Activated CD4-positive, CD25-positive, alpha-beta regulatory T cell (primary cell): ENCODE results near the gene SPATA9.
"Not testable (repeated sequence)": the region's sequence is repeated elsewhere in the genome, so short reads cannot be mapped to it uniquely, and the experiment has no call there.

Experiments used
- DNase-seq, 4 experiments: peaks; one replicate each; lab custom pipeline; 2025; lab: John Stamatoyannopoulos, UW

The SPATA9 gene

DNA sequence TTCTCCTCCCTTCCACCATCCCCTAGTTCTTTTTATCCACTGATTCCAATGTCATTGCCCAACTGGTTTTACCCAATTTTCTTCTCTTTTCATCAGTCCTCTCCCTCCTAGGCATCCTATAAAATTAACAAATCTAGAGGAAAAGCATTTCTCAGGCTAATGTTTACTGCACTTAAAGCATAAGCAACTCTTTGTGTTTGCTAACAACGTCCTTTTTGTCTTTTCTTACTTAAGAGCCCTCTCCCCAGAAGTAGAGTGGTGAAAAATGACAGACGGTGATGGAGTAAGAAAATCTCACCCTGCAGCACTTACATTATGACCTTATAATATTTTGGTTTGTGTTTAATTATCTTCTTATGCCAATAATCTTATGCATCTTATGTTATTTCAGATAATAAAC, 1.6 kb upstream of the SPATA9 start:
- no peak for DNase-seq

DNA sequence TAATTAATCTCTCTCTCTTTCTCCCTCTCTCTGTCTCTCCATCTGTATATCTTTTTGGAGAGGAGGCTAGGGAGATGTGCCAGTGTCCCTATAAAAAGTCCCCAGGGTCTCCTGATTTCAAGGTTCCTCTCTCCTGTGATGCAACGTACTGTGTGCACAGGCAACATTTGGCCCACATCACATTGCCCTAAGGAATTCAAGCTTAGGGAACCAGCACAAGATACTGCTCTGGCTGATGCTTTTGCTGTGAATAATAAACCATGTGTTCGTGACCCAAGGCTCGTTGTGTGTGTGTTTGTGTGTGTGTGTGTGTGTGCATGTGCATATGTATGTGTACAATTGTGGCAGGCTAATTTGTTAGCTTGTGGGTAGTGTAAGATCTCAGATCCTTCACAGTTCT, 9.7 kb downstream of the SPATA9 start:
- no peak for DNase-seq

DNA sequence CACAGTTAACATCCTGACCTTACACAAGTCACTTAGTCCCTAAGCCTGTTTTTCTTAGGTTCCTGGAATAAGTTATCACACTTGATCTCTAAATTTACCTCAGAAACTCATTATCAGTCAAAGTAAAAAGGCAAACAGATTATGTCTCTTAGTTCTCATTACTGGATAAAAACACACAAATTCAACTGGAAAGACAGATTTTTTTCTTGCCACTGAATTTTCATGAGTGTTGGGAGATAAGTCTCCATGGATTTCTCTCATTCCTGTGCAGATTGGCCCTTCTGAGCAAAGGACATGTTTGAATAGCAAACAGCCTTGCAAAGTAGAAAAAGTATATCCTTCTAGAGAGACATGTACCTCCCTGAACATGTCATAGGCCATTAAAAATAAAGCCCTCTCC, 10.2 kb downstream of the SPATA9 start:
- DNase-seq = no peak

DNA sequence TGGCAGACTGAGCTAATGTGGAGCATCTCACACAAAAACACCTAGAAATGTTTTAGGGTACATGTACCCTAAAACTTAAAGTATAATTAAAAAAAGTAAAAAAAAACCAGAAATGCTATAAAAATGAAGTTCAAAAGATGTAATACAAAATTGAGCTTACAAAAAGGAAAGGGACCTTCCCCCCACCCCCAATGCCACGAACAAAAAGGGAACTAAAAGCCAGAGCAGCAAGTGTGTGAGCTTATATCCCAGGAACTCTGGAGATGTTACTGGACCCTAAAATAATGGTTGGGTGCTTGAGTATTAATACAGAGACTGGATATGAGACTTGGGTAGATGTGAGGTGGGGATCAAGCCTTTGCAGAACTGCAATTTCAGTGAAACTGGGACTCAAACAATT, 11.0 kb downstream of the SPATA9 start:
- no peak for DNase-seq

DNA sequence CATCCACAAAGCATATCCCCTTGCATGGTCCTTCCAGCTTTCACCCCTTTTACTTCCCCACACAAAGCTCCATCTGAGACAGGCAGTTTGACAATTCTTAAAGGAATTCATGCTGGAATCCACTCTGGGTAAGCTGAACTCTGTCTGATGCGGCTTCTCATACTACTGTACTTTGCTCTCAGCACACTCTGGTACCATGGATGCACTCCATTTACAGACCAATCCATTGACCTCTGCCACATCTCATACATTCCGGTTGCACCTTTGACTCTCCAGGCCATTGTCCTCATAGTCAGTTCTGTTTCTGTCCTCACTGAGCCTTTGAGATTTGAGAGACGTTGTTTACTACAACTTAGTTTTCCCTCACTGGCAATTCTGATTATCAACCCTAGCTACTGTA, 12.2 kb downstream of the SPATA9 start:
- no peak for DNase-seq

DNA sequence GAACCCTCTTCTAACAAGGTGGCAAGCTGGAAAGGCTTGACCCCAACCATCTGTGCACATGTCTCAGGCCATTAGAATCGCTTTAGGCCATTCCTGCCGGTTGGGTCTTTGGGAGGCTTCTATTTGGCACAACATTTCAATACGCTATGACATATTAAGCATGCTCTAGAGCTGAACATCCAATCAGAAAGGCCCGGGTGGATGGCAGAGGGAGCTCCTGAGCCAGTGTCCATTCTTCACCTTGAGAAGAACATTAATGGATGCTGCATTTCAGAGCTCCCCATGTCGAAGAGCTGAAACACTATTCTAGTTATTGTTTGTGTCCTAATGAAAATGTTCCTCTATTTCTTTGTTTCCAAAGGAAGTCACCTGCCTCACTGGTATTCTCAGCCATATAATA, 12.8 kb downstream of the SPATA9 start:
- no peak for DNase-seq

DNA sequence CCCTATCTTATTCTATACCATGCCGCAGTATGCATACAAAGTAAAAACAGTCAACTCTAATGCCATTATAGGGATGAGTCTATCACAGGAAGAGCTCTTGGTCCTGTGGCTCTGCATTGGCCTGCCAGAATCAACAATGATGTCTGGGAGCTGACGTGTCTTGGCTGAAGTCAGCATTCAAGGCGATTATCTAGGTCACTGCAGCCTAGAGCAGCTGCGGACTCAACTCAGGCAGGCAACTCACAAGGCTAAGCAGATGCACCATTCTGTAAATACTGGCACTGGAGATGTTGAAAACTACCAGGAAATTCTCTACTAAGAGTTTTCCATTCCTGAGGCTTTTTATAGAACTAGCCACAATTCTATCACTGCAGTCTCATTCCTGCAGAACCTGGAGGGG, 13.3 kb downstream of the SPATA9 start:
- DNase-seq = no peak

DNA sequence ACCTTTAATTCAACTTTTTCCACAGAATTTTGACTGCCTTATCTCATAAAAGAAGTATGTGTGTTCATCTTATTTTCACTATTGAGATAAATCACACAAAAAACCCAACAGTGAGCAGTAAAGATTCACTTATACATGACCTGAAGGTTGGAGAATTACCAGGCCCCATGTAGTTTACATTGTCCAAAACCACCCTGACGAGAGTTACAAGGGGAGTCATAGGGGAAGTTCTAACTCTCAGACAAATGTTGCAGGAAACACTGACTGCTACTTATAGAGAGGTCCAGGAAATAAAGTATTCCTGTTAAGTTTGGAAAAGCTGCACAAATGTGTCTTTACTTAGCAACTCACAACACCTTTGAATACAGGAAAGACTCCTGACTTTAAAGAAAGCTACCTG, 14.1 kb downstream of the SPATA9 start:
- DNase-seq = no peak

DNA sequence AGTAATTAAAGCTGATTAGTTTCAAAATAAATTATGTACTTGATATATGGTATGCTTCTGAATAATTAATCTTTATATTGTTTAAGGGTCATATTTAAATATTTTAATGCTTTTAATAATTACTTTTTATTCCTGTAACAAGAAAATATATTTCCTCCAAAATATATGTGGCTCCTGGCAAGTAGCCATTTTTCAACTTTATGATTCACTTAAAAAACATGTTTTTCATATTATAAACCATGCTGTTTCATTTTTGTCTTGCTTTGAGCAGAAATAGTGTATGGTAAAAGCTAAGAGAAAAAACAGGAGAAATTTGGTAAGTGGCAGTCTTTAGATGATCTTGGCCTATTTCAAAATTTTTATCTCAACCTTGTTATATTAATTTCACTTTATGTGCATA, 14.6 kb downstream of the SPATA9 start:
- no peak for DNase-seq

DNA sequence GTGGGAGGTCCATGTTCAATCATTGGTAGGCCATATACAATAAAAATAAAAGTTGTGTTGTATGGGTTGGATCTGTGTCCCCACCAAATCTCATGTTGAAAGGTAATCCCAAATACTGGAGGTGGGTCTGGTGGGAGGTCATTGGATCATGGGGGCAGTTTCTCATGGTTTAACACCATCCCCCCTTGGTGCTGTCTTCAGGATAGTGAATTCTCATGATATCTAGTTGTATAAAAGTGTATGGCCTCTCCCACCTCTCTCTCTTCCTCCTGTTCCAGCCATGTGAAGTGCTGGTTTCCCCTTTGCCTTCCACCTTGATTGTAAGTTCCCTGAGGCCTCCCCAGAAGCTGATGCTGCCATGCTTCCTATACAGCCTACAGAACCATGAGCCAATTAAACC, 15.1 kb downstream of the SPATA9 start:
- no peak for DNase-seq

DNA sequence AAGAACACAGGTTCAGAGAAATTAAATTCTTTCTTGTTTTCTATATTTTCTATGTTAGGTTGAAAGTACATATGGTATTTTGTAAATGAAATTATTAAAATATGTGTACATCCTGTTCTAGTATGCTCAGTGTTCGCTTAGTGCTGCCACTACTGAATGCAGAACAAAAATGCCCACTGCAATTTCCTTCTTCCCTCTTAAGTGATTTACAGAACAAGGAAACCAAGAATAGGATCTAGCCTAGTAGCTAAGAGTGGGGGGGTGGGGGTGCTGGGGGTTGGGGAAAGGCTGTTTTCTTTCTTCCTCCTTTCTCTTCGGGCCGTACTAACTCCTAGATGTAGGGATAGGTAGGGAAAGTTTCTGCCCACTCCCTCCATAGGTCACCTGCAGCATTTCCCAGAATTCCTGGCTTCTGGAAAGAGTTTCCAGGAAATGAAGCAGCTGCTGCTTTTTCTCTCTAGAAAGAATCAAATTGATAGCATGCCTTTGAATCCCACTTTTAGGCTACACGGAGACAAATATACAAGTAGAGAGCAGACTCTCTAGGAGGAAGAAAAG, 15.7 kb downstream of the SPATA9 start:
- DNase-seq = no peak

DNA sequence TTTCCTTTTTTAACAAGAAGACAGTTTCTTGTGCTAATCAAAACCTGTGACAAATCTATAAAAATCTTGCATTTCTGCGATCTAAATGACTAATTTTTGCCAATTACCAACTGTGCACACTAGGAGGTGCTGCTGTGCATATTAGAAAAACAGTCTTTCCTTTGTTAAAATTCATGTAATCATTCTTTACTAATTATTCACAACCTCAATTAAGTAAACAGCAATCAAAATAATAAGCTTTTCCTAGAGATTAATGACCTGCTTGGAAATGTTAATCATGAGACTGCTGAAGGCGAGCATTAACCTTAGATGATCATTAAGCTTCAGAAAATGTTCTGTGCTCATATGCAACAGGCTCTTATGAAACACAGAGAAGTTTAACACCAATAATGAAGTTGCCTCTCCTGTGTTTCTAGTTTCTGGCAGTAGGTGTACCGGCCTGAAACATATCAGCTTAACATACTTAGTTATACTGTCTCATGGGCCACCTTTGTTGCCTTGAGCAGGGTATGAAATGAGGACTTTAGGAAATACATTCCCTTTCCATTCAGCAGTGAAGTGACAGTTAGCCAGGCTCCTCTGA, 18.5 kb downstream of the SPATA9 start:
- no peak for DNase-seq

DNA sequence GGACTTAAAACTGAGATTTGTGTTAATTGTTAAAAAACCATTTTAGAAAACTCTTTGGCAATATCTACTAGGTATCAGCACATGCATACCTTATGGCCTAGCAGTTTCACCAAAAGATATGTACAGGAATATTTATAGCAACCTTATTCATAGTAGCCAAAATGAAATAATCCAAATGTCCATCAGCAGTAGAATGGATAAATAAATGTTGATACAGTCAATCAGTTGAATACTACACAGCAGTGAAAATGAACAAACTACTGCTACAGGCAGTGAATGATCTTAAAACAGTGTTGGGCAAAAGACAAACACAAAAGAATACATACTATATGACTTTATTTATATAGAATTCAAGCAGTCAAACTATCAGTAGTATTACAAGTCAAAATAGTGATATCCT, 19.8 kb downstream of the SPATA9 start:
- no peak for DNase-seq

DNA sequence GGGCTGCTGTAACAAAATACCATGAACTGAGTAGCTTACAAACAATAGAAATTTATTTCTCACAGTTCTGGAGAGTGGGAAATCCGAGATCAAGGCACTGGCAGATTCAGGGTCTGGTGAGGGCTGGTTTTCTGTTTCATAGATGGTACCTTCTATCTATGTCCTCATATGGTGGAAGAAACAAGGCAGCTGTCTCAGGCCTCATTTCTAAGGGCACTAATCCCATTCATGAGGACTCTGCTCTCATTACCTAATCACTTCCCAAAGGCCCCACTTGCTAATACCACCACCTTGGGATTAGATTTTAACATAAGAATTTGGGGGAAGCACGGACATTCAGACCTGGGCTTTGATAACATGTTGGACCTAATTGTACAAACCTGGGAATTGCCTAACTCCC, 22.7 kb downstream of the SPATA9 start:
- no peak for DNase-seq

DNA sequence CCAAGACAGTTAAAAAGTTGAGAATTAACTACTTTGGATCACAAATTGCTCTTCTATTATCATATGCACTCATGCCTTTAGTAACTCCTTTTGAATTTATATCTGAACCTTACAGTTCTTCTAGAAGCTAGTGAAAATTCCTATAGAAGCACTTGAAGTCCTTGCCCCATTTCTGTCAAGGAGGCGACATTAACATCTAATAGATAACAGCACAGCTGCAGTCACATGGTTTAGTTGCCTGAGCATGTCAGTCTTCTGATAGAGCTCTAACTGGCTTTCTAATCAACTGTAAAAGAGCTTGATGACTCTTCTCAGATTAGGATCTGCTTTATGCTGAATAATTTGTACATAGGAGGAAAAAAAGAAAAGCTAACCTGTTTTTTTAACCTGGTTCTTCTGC, 27.2 kb downstream of the SPATA9 start:
- DNase-seq = no peak

DNA sequence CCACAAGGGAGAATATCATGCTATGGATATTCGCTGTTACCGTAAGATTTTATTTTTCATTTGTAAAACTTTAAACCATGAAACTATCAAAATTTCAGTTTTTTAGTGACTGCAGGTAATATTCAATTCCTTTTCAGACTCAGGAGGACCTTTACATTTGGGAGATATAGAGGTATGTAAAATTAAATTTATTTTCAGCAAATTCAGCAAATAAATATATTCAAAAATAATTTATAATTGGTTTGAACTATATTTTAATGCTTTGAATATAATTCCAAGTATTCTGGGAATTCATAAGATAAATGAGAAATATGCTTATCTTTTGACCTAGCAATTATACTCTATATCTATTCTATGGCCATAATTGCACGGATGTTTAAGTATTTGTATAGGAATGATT, 28.6 kb downstream of the SPATA9 start:
- no peak for DNase-seq

DNA sequence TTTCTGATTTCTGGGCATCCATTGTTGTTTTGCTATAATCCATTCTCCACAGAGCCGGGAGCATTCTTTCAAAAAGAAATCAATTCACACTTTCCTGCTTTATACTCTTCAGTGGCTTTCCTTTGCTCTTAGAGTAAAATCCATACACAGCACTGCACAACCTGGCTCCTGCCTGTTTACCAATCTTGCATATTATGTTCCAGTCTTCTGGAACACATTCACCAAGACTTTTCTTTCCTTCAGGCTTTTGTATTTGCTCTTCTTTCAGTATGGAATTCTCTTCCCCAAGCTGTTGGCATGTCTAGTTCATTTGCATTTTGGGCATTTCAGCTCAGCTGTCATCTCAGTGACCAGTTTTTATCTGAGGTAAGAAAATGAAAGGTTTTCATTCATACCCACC, 29.9 kb downstream of the SPATA9 start:
- DNase-seq = no peak

DNA sequence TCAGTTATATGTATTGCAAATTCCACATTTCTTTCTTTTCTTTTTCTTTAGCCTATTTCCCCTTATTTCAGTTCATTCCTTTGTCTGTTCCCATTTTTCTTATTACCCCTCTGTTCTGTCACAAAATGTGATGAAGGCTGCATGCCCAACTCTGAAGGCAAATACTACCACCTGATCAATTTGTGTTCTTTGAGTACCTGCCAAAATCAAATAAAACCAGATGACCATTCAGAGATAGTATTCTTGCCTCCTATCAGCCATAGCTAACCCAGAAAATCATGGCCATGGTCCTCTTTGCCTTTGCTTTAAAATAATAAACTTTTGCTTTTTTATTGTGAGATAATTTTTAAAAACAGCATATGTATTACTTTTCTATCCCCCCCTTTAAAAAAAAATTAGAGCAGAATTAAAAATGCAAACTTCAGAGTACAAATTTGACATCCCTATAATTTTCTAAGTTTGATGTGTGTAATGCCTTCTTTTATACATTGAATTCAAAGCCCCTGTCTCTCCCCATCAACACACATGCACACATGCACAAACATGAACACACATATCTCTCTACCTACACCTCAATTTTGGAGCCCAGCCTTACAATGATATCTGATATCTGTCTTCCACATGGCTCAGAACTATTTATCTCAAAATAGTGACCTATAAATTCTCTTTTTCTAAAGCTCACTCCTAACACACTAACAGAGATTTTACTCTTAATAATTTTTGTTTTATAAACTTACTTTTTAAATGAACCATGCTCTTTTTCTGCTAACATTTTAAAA, 32.8 kb downstream of the SPATA9 start:
- no peak for DNase-seq

DNA sequence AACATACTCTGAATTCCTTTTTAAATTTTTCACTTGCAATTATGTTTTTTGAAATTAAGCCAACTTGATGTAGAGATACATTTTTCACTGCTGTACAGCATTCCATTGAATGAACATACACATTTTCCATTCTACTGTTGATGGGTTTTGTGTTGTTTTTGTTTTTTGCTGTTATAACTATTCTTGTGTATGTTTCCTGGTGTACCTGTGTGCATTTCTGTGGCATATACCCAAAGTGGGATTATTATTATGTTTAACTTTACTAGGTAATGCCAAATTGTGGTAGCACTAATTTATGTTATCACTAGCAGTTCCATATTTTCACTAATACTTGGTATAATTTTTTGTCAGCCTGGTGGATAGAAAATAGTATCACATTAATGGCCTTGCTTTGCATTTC, 33.5 kb downstream of the SPATA9 start:
- DNase-seq = no peak

DNA sequence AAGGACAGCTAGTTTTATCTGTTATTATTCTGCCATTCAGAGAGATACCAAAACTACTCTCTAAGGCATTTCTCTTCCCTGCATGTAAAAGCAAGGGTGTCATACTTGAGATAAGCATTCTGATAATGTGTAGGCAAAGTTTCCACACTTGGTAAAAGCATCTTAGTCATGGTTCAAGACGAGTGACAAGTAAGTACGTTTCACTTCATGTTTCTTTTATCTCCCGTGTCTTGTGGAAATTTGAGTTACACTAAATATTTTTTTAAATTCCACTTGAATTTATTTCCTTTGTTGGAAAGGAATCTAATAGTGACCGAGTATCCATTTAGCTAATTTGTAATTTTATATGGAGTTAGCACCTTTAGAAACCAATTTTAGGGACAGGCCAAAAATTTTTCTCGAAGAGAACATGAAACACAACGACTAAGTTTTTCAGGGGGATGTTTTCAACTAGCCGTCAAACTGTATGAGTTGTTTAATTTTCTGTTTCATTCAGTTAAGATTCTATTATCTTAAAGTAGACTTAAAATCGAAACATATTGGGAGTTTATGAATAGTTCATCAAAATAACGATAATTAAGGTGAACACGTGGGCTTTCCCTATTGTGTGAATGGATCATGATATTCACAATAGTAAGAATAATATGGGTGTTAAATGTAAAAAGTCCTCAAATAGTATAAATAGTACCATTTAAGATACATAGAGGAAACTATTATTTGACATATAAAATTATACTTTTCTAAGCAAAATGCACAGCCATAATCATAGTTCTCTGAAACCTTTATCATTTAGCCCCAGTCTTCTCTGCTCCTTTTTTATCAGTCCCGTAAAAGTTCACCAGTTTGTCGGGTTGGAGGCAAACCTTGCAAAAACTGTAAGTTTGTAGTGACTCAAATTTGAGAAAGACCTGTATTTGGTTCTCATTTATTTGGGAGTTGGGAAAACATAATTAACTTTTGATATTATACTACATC, 34.6 kb downstream of the SPATA9 start:
- no peak for DNase-seq

DNA sequence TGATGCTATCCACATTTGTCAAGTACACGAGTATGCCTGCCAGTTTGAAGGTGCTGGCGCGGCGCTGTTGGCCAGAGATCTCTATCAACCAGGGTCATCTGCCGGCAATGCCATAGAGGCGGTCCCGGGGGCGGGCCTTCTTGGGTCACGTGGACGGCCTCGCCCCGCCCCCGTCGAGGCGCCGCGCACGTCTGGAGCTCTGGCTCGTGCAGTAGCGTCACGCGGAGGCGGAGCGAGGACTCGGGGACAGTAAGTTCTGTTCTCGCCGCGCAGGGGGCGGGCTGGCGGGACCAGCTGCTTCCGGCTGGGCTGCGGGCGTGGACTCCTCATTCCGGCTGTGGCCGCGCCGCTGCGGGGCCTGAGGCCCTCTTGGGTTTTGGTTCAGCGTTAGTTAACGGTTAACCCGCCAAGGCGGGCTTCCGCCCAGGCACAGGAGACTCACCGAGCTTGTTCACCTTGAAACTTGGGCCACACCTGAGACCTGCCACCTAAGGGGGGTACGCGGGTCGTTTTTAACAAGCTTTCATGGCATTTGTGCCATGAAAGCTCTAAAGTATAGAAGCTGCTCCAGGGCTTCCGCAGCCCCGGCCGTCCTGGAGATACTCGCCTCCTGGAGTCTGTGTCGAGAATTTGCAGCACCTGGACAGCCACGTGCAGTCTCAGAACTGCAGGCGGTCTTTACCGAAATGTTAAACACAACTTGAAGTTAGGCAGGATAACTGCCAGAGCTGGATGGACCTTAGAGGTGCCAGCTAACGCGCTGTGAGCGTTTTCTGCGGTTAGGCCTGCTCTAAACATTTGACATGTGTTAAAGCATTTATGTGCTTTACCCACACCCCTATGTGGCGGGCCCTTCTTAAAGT, 36.0 kb downstream of the SPATA9 start, which contains the start of gene RFESD:
Gene RFESD, plus strand, starts transcription at position 209 of the 863 bp plus-strand sequence. CDS start 5,495 bp downstream, outside the sequence.
- peak; percentile 83 to 92 (median 88) for DNase-seq

DNA sequence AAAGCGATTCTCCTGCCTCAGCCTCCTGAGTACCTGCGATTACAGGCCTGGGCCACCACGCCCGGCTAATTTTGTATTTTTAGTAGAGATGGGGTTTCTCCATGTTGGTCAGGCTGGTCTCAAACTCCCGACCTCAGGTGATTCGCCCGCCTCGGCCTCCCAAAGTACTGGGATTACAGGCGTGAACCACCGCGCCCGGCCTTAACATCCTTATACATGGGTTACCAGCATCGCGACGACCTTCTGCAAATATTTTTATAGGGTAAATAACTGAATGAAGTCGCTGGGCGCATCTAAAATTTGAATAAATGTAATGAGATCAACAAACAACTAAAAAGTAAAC, 36.6 kb downstream of the SPATA9 start:
- DNase-seq = not testable (repeated sequence)
